ENCODE measurements around the gene PRDM15. TPM values are rescaled to one million over a fixed set of nuclear protein-coding genes. Genes with fewer than 3 reads are reported as not detected.

Gene PRDM15
- total RNA-seq, 4 donors from 2014 or later = 5.3 to 6.8 (median 5.8) TPM

GRCh38 chr21:41767606-41768436 is 111.3 kb downstream of the PRDM15 start:
- TF ChIP-seq CTCF (IDR thresholded peaks at IDR 0.05; ENCODE audit: low read depth) = no peak

- no peak for TF ChIP-seq CTCF (IDR thresholded peaks at IDR 0.05; ENCODE audit: low read depth)
Observed at GRCh38 chr21:41766883-41767605, 112.1 kb downstream of the PRDM15 start, which contains the start of gene RIPK4. Gene RIPK4, minus strand, starts transcription at chr21:41767052. Its CDS starts 11 bp downstream, at chr21:41767041.

GRCh38 chr21:41765973-41766882 is 112.9 kb downstream of the PRDM15 start:
- TF ChIP-seq CTCF (IDR thresholded peaks at IDR 0.05; ENCODE audit: low read depth) = no peak

GRCh38 chr21:41765420-41765821 is 113.7 kb downstream of the PRDM15 start:
- no peak for TF ChIP-seq CTCF (IDR thresholded peaks at IDR 0.05; ENCODE audit: low read depth)

GRCh38 chr21:41764558-41765419 is 114.4 kb downstream of the PRDM15 start:
- TF ChIP-seq CTCF (IDR thresholded peaks at IDR 0.05; ENCODE audit: low read depth) = no peak

GRCh38 chr21:41763996-41764395 is 115.1 kb downstream of the PRDM15 start:
- TF ChIP-seq CTCF (IDR thresholded peaks at IDR 0.05; ENCODE audit: low read depth) = no peak

Data from subcutaneous adipose tissue (tissue), 4 donors.